A549 (cell line): ENCODE data around the gene OSGIN1.

ENCODE experiments used
- BCL3 ChIP-seq: fragments of >200 bp; sonication (Bioruptor Twin); formaldehyde crosslinking; IDR thresholded peaks from 3 replicates; pipeline ENCODE4 v1.6.1; 2016
- CEBPB ChIP-seq, 2 experiments: fragments of >200 bp in 1 of 2; sonication (Bioruptor Twin) in 1 of 2; formaldehyde crosslinking in 1 of 2; IDR thresholded peaks; 2 replicates each; pipeline ENCODE4 v1.6.1; 2012 to 2016
- CTCF ChIP-seq: fragments of >200 bp; sonication (Bioruptor Twin); formaldehyde crosslinking; IDR thresholded peaks from 3 replicates; pipeline ENCODE4 v1.5.1; 2016
- EP300 ChIP-seq, 2 experiments: fragments of >200 bp; sonication (Bioruptor Twin); formaldehyde crosslinking; IDR thresholded peaks; 2 replicates in 1 of 2; 3 replicates in 1 of 2; pipeline ENCODE4 v1.6.1; 2016 to 2017
- FOSB ChIP-seq: fragments of 250-450 bp; sonication (Bioruptor Pico); IDR thresholded peaks from 2 replicates; pipeline ENCODE4 v1.5.0; 2020; ENCODE audit warnings: mild to moderate bottlenecking, moderate library complexity
- GATA3 ChIP-seq: IDR thresholded peaks from 2 replicates; pipeline ENCODE4 v1.6.1; 2012; ENCODE audit warnings: borderline replicate concordance
- HDAC2 ChIP-seq: fragments of 200-600 bp; sonication (generic); IDR thresholded peaks from 2 replicates; pipeline ENCODE4 v1.6.1; 2016
- NFE2L2 ChIP-seq: fragments of 150-350 bp; conservative IDR thresholded peaks from 2 replicates; pipeline ENCODE4 v1.6.1; 2014; ENCODE audit warnings: low read length
- NPAS2 ChIP-seq: fragments of 250-450 bp; sonication (Bioruptor Pico); IDR thresholded peaks from 2 replicates; pipeline ENCODE4 v1.8.0; 2022; ENCODE audit warnings: mild to moderate bottlenecking, moderate library complexity, borderline replicate concordance
- REST ChIP-seq: fragments of 200-600 bp; sonication (generic); IDR thresholded peaks from 2 replicates; pipeline ENCODE4 v1.6.1; 2016; ENCODE audit warnings: antibody characterized with exemption, mild to moderate bottlenecking, moderate library complexity

GRCh38 chr16:83907631-83908250 is 45.3 kb upstream of the OSGIN1 start:
- TF ChIP-seq NFE2L2 (no peak), FOSB (CRISPR knock-in tag) (no peak), BCL3 (no peak), REST (no peak), HDAC2 (no peak), CTCF (no peak), CEBPB (IDR thresholded peaks at IDR 0.05) (no peak), EP300 (IDR thresholded peaks at IDR 0.05) (no peak), NPAS2 (CRISPR knock-in tag) (no peak), GATA3 (no peak)
